Right lobe of liver (tissue), 6 donors: ENCODE data around the gene NOTCH3. TPM values are rescaled to one million over a fixed set of nuclear protein-coding genes. Genes with fewer than 3 reads are reported as not detected.

Experiments
- ATAC-seq, 4 donors: fragments of 200-7000 bp; cut with Tn5 transposase; one replicate each; pipeline ENCODE4 v1.9.1; 2020; ENCODE audit warnings: mild to moderate bottlenecking in 4 of 4, moderate library complexity in 4 of 4
- DNase-seq, 3 donors: peaks; one replicate each; pipeline ENCODE4 v3.0.0-alpha.2; 2020
- H3K27ac ChIP-seq, 3 donors: fragments of 200-600 bp; one replicate each; pipeline ENCODE4 v1.8.0; 2022
- H3K27me3 ChIP-seq, 2 donors: fragments of 200-600 bp; one replicate each; pipeline ENCODE4 v1.8.0; 2022
- H3K36me3 ChIP-seq, 4 donors: fragments of 200-600 bp; sonication (generic) in 1 of 4; one replicate each; pipeline versions ENCODE4 v1.5.1 to v1.8.0; 2017 to 2022; ENCODE audit warnings: control low read depth in 1 of 4
- H3K4me1 ChIP-seq, 4 donors: fragments of 200-600 bp; sonication (generic) in 1 of 4; one replicate each; pipeline versions ENCODE4 v1.5.1 to v1.8.0; 2017 to 2022; ENCODE audit warnings: control low read depth in 1 of 4
- H3K4me3 ChIP-seq, 3 donors: fragments of 200-600 bp; one replicate each; pipeline ENCODE4 v1.8.0; 2022
- H3K9me3 ChIP-seq, 4 donors: fragments of 200-600 bp; sonication (generic) in 1 of 4; one replicate each; pipeline versions ENCODE4 v1.5.1 to v1.8.0; 2017 to 2022; ENCODE audit warnings: control low read depth in 1 of 4
- POLR2A ChIP-seq: fragments of 450-650 bp; IDR thresholded peaks from one replicate; pipeline ENCODE4 v1.6.1; 2017; ENCODE audit warnings: antibody characterized with exemption, mild to moderate bottlenecking
- WGBS: methylation state at CpG from one replicate; pipeline ENCODE4 v1.1.6; 2018; ENCODE audit warnings: low coverage, low lambda C conversion rate; ENCODE audit not compliant: insufficient coverage; ENCODE audit errors: missing lambda C conversion rate; 5-methylcytosine and 5-hydroxymethylcytosine counted together
- intact Hi-C, 2 donors: fragments of 100-400 bp; cut with DNase I; formaldehyde crosslinking; loops; one replicate each; pipeline versions ENCODE4 v1.11.2 to v1.14.1; 2022
- total RNA-seq, 6 experiments: library from RNA; depleted of rRNA in 2 of 6; stranded (reverse); fragments of >200 nt in 2 of 6; fragmentation: NEBNext Ultra II Directional in 3 of 6; extraction: Animal tissue kit (Norgen Biotek cat#: 25700) in 3 of 6; gene quantifications; one replicate each; pipeline versions ENCODE4 v1.1.0 to v1.2.4, GENCODE V29; 2016 to 2023
- TF ChIP-seq, protein P1 (sequence below), 4 donors: fragments of 200-600 bp in 3 of 4; fragments of 450-650 bp in 1 of 4; IDR thresholded peaks; one replicate each; pipeline versions ENCODE4 v1.5.1 to v1.8.0; 2016 to 2022; ENCODE audit warnings: antibody characterized with exemption in 4 of 4, mild to moderate bottlenecking in 2 of 4
- donor health status: DM: no; HTN: yes; CAD: no.
- donor health status: DM: no; HTN: no; CAD: no.
- donor health status: DM: no; HTN: no; CAD: no.
- donor health status: DM: no; HTN: yes; CAD: no.
- donor health status: DM: no; HTN: yes; CAD: no.

The NOTCH3 gene
- total RNA-seq, 6 experiments from 2014 or later = 1.7 to 6.7 (median 2.4) TPM

- intact Hi-C loops = no loop called here
- Histone ChIP-seq H3K4me3 (no peak overlapping the region), H3K4me1 (peaks cover 0 to 12% (median 0%) of the 10 kb centered on the region in 4 donors), H3K27ac (no peak overlapping the region), H3K27me3 (no peaks in the 10 kb centered on the region), H3K9me3 (no peaks in the 10 kb centered on the region), H3K36me3 (peaks cover 0 to 54% (median 33%) of the 10 kb centered on the region in 4 donors)
- TF ChIP-seq, protein P1, sequence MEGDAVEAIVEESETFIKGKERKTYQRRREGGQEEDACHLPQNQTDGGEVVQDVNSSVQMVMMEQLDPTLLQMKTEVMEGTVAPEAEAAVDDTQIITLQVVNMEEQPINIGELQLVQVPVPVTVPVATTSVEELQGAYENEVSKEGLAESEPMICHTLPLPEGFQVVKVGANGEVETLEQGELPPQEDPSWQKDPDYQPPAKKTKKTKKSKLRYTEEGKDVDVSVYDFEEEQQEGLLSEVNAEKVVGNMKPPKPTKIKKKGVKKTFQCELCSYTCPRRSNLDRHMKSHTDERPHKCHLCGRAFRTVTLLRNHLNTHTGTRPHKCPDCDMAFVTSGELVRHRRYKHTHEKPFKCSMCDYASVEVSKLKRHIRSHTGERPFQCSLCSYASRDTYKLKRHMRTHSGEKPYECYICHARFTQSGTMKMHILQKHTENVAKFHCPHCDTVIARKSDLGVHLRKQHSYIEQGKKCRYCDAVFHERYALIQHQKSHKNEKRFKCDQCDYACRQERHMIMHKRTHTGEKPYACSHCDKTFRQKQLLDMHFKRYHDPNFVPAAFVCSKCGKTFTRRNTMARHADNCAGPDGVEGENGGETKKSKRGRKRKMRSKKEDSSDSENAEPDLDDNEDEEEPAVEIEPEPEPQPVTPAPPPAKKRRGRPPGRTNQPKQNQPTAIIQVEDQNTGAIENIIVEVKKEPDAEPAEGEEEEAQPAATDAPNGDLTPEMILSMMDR (IDR thresholded peaks at IDR 0.05) = no peak
- no peak for TF ChIP-seq POLR2A
- no peak for ATAC-seq
- WGBS = 93% methylated on average over 2 of the region's 14 CpGs
- peak in 1 of 3 donors; percentile 35 for DNase-seq
These were observed 80.4 kb downstream of the NOTCH3 start for GRCh38 chr19:15120135-15121026.

DNA sequence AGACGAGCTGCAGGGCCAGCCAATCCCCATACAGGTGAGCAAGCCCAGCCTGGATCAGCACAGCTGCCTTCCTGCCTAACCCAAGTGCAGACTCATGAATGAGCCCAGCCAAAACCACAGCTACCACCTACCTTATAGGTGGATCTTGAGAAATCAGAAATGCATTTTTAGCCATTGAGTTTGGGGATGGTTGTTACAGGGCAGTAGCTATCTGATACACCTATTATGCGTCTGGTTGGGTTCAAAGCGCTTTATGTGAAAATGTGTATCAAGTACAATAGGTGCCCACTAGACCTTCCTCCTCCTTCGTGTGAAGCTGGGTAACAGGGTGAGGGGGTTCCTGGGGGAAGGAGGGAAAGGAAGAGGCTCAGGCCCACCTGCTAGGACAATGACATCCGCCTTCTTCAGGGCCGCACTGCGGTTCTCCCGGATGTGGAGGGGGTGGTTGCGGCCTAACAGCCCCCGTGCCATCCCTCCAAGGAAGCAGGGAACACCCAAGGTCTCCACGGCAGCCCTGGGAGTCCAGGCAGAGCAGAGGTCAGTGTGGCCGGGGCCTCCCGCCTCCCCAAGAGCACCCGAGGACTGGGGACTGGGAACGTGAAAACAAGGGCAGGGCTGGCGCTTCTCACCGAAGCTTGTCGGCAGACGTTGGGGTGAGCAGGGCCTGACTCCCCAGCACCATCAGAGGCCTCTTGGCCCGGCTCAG lies 81.9 kb downstream of the NOTCH3 start:
- TF ChIP-seq POLR2A = no peak
- TF ChIP-seq, protein P1 (IDR thresholded peaks at IDR 0.05) = no peak
- H3K4me3 ChIP-seq = no peak overlapping the region
- DNase-seq (no peak), ATAC-seq (no peak)
- H3K36me3 ChIP-seq = peaks cover 0 to 54% (median 33%) of the 10 kb centered on the region in 4 donors
- intact Hi-C loops = no loop called here
- no peaks in the 10 kb centered on the region for H3K27me3 ChIP-seq
- H3K27ac ChIP-seq = no peak overlapping the region
- WGBS = 90% methylated on average over 7 of the region's 20 CpGs
- peaks cover 0 to 7% (median 0%) of the 10 kb centered on the region in 4 donors for H3K4me1 ChIP-seq
- no peaks in the 10 kb centered on the region for H3K9me3 ChIP-seq

DNA sequence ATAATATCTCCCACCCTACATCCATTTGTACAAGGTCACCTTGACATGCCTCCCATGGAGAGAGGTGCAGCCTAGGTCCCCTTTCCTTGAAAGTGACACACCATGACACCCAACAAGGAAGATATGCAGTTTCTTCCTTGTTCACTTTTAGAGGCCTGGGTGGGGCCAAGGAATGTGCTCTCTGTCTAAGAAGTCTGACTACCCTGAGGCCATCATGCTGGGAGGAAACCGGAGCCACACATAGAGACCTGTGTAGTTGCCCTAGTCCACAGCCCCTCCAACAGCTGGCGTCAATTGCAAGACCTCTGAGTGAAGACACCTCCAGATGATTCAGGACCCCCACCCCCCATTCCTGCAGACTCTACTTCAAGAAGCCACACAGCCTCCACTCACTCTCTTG lies 82.5 kb downstream of the NOTCH3 start:
- Histone ChIP-seq H3K36me3 (peaks cover 0 to 54% (median 34%) of the 10 kb centered on the region in 4 donors), H3K27ac (no peak overlapping the region), H3K4me3 (no peak overlapping the region), H3K4me1 (no peaks in the 10 kb centered on the region), H3K9me3 (no peaks in the 10 kb centered on the region), H3K27me3 (no peaks in the 10 kb centered on the region)
- DNase-seq = no peak
- intact Hi-C loops = no loop called here
- TF ChIP-seq, protein P1 (IDR thresholded peaks at IDR 0.05) = no peak
- TF ChIP-seq POLR2A = no peak
- no peak for ATAC-seq
- 92% methylated on average over 2 of the region's 2 CpGs for WGBS

GRCh38 chr19:15116856-15117255 lies 83.9 kb downstream of the NOTCH3 start:
- ATAC-seq (no peak), DNase-seq (no peak)
- Histone ChIP-seq H3K36me3 (peaks cover 0 to 47% (median 30%) of the 10 kb centered on the region in 4 donors), H3K27me3 (no peaks in the 10 kb centered on the region), H3K9me3 (no peaks in the 10 kb centered on the region), H3K4me1 (no peaks in the 10 kb centered on the region), H3K27ac (no peak overlapping the region), H3K4me3 (no peak overlapping the region)
- TF ChIP-seq, protein P1 (IDR thresholded peaks at IDR 0.05) = no peak
- TF ChIP-seq POLR2A = no peak
- intact Hi-C loops = no loop called here
- WGBS = 74% methylated on average over 5 of the region's 12 CpGs
